T-helper 2 cell treated with Interferon-gamma antibody and Interleukin-4, amounts not matched to agents 100 ng/mL and 5 ng/mL, for 36 hours (primary cell): ENCODE measurements around the gene NDOR1. TPM values are rescaled to one million over a fixed set of nuclear protein-coding genes. Genes with fewer than 3 reads are reported as not detected.
"Not testable (repeated sequence)": the region's sequence is repeated elsewhere in the genome, so short reads cannot be mapped to it uniquely, and the experiment has no call there.

ENCODE experiments used
- intact Hi-C: fragments of 100-400 bp; cut with micrococcal nuclease; formaldehyde crosslinking; loops from one replicate; pipeline ENCODE4 v1.15.1; 2023
- total RNA-seq: library from RNA; stranded (reverse); gene quantifications from 2 replicates; pipeline ENCODE4 v1.2.3, GENCODE V29; 2022

Gene NDOR1
- total RNA-seq, 1 donor from 2014 or later, result 42.1 TPM

DNA sequence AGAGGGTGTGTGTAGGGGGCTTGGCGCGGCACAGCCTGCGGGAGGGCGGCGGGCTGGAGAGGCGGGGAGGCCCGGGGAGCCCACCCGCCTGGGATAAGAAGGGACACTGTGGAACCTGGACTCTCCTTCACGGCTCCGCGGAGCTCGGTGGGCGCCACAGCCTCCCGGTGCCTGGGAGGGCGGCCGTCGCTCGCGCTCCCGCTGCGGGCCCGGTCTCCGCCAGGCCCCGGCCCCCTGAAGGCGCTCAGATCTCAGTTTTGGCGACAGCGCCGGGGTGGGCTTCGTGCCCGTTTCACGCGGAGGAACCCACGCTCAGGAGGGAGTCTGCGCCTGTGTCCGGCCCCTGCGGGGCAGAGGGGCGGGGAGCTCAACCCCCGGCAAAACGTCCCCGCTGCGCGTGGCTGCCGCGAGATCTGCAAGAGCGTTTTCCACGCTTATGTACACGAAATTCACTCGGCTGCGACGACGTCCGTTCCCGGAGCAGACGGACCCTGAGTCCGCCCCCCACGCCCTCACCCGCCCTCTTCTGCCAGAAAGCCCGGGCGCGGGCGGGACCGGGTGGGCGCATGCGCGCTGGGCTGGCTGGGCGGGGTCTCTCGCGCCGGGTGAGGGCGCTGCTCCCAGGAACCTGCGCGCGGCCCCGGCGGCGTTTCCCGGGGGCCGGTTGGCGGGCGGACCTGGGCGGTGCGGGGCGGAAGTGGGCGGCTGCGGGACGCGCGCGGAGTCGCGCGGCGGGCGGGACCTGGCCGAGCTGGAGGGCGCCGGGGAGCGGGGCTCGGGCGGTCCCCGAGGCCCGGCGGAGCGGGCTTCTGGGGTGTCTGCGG lies 49.3 kb downstream of the NDOR1 start, which contains the start of gene NELFB:
Gene NELFB (plus strand): TSS at position 704 of the 824 bp plus-strand sequence.
- intact Hi-C loops, result loop anchor here (1.0 to 2.0 kb wide), 2 partner anchors 14 to 32 kb away; partner anchors contain the start of genes RNF208 and TUBB4B

DNA sequence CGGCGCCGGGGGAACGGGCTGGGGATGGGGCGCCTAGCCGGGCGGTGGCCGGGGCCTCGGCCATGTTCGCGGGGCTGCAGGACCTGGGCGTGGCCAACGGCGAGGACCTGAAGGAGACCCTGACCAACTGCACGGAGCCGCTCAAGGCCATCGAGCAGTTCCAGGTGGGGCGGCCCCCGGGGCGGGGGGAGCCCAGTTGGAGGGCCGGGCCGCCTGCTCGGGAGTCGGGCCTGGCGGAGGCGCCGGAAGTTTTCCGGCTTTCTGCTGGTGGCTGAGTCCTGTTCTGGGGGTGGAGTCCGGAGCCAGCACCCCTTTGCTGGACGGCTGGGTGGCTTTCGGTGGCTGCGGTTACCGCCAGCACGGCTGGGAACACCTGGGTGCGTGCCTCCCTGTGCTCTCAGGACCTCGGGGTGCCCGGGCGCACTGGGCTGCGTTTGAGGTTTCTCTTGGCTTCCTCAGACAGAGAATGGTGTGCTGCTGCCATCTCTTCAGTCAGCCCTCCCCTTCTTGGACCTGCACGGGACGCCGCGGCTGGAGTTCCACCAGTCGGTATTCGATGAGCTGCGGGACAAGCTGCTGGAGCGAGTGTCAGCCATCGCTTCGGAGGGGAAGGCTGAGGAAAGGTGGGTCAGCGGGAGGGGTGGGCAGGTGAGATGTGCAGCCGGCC lies 50.1 kb downstream of the NDOR1 start:
- intact Hi-C loops, result loop anchor here (1.0 to 2.0 kb wide), 2 partner anchors 14 to 33 kb away; partner anchors contain the start of genes RNF208 and TUBB4B

- intact Hi-C loops, result no loop called here
Observed at GRCh38 chr9:137256362-137256761, 50.9 kb downstream of the NDOR1 start.

DNA sequence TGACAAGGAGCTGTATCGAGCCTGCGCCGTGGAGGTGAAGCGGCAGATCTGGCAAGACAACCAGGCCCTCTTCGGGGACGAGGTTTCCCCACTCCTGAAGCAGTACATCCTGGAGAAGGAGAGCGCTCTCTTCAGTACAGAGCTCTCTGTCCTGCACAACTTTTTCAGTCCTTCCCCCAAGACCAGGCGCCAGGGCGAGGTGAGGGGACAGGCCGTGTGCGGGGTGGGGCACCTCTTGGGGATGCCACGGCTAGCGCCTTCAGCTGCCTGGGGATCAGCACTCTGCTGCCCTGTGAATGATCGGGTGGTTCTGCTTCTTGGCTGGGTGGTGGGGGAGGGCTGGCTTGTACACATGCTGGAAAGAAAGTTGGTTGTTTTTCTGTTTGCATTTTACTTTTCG lies 51.4 kb downstream of the NDOR1 start:
- intact Hi-C loops, result no loop called here

DNA sequence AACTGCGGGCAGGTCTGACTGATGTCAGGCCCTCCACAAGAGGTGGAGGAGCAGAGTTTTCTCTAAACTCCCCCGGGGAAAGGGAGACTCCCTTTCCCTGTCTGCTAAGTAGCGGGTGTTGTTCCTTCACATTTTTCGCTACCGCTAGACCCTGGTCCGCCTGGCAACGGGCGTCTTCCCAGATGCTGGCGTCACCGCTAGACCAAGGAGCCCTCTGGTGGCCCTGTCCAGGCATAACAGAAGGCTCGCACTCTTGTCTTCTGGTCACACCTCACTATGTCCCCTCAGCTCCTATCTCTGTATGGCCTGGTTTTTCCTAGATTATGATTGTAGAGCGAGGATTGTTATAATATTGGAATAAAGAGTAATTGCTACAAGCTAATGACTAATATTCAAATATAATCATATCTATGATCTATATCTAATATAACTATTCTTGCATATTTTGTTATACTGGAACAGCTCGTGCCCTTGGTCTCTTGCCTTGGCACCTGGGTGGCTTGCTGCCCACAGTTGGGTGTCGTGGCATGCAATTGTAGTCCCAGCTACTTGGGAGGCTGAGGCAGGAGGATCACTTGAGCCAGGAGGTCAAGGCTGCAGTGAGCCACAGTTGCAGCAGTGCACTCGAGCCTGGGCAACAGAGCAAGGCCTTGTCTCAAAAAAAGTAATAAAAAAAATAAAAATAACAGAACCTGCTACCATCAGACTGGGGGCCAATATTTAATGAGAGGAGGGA lies 56.8 kb downstream of the NDOR1 start:
- intact Hi-C loops, result not testable (repeated sequence)

- intact Hi-C loops, result no loop called here
Observed at GRCh38 chr9:137262909-137263285, 57.4 kb downstream of the NDOR1 start.

- intact Hi-C loops, result no loop called here
Observed at GRCh38 chr9:137263506-137263905, 58.0 kb downstream of the NDOR1 start.

DNA sequence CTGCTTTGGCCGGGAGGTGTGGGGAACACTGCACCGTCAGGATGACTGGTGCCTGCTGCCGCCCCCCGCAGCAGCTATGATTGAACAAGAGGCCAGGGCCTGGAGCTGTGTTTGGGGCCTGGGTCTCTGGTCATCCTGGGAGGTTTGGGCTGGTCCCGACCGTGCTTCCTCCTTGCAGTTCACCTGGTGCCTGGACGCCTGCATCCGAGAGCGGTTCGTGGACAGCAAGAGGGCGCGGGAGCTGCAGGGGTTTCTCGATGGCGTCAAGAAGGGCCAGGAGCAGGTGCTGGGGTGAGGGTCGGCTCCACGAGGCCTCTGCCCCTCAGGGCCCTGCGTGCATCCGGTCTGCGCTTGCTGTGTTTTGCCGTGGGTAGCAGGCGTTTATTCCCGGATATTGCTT lies 58.6 kb downstream of the NDOR1 start:
- intact Hi-C loops, result no loop called here

GRCh38 chr9:137265496-137266161 lies 60.1 kb downstream of the NDOR1 start:
- intact Hi-C loops, result no loop called here

DNA sequence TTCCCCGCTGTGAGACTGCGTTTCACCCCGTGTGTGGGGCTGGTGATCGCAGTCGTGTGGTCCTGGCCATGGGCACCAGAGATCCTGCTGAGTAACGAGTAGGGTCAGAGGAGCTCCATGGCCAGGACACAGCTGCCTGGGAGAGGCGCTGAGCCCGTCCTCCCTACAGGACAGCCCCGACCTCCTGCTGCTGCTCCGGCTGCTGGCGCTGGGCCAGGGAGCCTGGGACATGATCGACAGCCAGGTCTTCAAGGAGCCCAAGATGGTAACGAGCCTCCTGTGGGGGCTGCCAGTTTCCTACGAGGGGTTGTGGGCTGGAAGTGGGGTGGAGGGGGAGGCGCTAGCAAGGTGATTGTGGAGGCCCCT lies 60.6 kb downstream of the NDOR1 start:
- intact Hi-C loops, result no loop called here

Other genes with a start within 250 kb of the NDOR1 start
- gene PTGDS, start 228.2 kb upstream of the NDOR1 start, total RNA-seq, result 6.5 and 6.7 TPM in 2 replicates
- 0.16 and 0.20 TPM in 2 replicates for gene LCNL1, start 222.7 kb upstream of the NDOR1 start, total RNA-seq
- 71.4 and 74.5 TPM in 2 replicates for gene PAXX, start 213.3 kb upstream of the NDOR1 start, total RNA-seq
- gene CLIC3, start 209.1 kb upstream of the NDOR1 start, total RNA-seq, result 0.91 TPM in 2 replicates
- 27.8 and 30.6 TPM in 2 replicates for gene ABCA2, start 177.5 kb upstream of the NDOR1 start, total RNA-seq
- 0.41 and 0.84 TPM in 2 replicates for gene FUT7, start 173.6 kb upstream of the NDOR1 start, total RNA-seq
- gene NPDC1, start 159.5 kb upstream of the NDOR1 start, total RNA-seq, result 15.5 and 17.0 TPM in 2 replicates
- gene ENTPD2, start 151.6 kb upstream of the NDOR1 start, total RNA-seq, result not detected in 2 replicates
- gene SAPCD2, start 135.1 kb upstream of the NDOR1 start, total RNA-seq, result 32.9 TPM in 2 replicates
- 14.8 and 15.4 TPM in 2 replicates for gene UAP1L1, start 128.2 kb upstream of the NDOR1 start, total RNA-seq
- 48.7 and 55.1 TPM in 2 replicates for gene MAN1B1, start 118.7 kb upstream of the NDOR1 start, total RNA-seq
- 221 and 229 TPM in 2 replicates for gene DPP7, start 91.0 kb upstream of the NDOR1 start, total RNA-seq
- 0.05 TPM in 1 of 2 replicates, not detected in the other for gene GRIN1, start 66.5 kb upstream of the NDOR1 start, total RNA-seq
- gene LRRC26, start 35.6 kb upstream of the NDOR1 start, total RNA-seq, result not detected in 2 replicates
- gene TMEM210, start 33.6 kb upstream of the NDOR1 start, total RNA-seq, result not detected in 2 replicates
- 68.8 and 69.6 TPM in 2 replicates for gene ANAPC2, start 17.1 kb upstream of the NDOR1 start, total RNA-seq
- gene SSNA1, start 17.0 kb upstream of the NDOR1 start, total RNA-seq, result 86.5 and 88.3 TPM in 2 replicates
- gene TPRN, start 5.0 kb upstream of the NDOR1 start, total RNA-seq, result 9.6 and 10.9 TPM in 2 replicates
- 28.2 and 30.8 TPM in 2 replicates for gene TMEM203, start 52 bp upstream of the NDOR1 start, total RNA-seq
- gene RNF208, start 16.5 kb downstream of the NDOR1 start, total RNA-seq, result 3.3 and 3.8 TPM in 2 replicates
- gene CYSRT1, start 19.5 kb downstream of the NDOR1 start, total RNA-seq, result 0.23 and 0.27 TPM in 2 replicates
- gene RNF224, start 21.8 kb downstream of the NDOR1 start, total RNA-seq, result 0.14 TPM in 1 of 2 replicates, not detected in the other
- gene SLC34A3, start 25.2 kb downstream of the NDOR1 start, total RNA-seq, result not detected in 2 replicates
- 365 and 372 TPM in 2 replicates for gene TUBB4B, start 35.6 kb downstream of the NDOR1 start, total RNA-seq
- not detected in 2 replicates for gene STPG3, start 45.6 kb downstream of the NDOR1 start, total RNA-seq
- 65.9 and 67.2 TPM in 2 replicates for gene NELFB, start 49.6 kb downstream of the NDOR1 start, total RNA-seq
- 17.4 and 17.5 TPM in 2 replicates for gene TOR4A, start 72.0 kb downstream of the NDOR1 start, total RNA-seq
- gene NRARP, start 96.6 kb downstream of the NDOR1 start, total RNA-seq, result 1.5 and 1.7 TPM in 2 replicates
- gene EXD3, start 217.5 kb downstream of the NDOR1 start, total RNA-seq, result 8.2 and 9.6 TPM in 2 replicates
- gene NOXA1, start 217.7 kb downstream of the NDOR1 start, total RNA-seq, result 0.80 and 0.98 TPM in 2 replicates
- not detected in 2 replicates for gene ENTPD8, start 235.7 kb downstream of the NDOR1 start, total RNA-seq